22Rv1 (cell line): ENCODE measurements around the gene AMN.

Experiments used
- H3K27ac ChIP-seq: fragments of 450-650 bp; 2 replicates; pipeline ENCODE4 v1.5.1; 2017
- ZFX ChIP-seq: fragments of 450-650 bp; IDR thresholded peaks from 2 replicates; pipeline ENCODE4 v1.6.1; 2017; ENCODE audit warnings: antibody characterized with exemption, borderline replicate concordance
- TF ChIP-seq, protein P1 (sequence below): fragments of 450-650 bp; IDR thresholded peaks from 2 replicates; pipeline ENCODE4 v1.5.1; 2017; ENCODE audit warnings: mild to moderate bottlenecking

Gene AMN

DNA sequence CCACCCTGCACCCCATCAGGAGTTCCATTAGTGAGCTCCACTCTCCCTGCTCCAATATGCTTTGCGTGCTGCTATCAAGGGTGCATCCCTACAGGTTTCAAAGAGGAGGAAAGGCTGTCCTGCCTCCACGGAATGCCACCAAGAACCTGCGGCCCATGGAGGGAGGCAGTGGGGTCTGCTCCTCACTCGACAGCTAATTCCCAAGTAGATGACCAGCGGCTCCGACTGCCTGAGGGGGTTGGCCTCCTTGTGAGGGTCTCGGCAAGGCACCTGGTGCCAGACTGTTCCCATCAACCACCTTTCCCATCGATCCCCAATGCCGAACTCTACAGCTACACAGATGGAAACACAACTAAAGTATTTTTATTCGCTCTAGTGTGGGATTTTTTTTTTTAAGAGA, 36.0 kb downstream of the AMN start:
- no peak overlapping the region for H3K27ac ChIP-seq
- TF ChIP-seq, protein P1, sequence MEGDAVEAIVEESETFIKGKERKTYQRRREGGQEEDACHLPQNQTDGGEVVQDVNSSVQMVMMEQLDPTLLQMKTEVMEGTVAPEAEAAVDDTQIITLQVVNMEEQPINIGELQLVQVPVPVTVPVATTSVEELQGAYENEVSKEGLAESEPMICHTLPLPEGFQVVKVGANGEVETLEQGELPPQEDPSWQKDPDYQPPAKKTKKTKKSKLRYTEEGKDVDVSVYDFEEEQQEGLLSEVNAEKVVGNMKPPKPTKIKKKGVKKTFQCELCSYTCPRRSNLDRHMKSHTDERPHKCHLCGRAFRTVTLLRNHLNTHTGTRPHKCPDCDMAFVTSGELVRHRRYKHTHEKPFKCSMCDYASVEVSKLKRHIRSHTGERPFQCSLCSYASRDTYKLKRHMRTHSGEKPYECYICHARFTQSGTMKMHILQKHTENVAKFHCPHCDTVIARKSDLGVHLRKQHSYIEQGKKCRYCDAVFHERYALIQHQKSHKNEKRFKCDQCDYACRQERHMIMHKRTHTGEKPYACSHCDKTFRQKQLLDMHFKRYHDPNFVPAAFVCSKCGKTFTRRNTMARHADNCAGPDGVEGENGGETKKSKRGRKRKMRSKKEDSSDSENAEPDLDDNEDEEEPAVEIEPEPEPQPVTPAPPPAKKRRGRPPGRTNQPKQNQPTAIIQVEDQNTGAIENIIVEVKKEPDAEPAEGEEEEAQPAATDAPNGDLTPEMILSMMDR, result no peak
- no peak for TF ChIP-seq ZFX

DNA sequence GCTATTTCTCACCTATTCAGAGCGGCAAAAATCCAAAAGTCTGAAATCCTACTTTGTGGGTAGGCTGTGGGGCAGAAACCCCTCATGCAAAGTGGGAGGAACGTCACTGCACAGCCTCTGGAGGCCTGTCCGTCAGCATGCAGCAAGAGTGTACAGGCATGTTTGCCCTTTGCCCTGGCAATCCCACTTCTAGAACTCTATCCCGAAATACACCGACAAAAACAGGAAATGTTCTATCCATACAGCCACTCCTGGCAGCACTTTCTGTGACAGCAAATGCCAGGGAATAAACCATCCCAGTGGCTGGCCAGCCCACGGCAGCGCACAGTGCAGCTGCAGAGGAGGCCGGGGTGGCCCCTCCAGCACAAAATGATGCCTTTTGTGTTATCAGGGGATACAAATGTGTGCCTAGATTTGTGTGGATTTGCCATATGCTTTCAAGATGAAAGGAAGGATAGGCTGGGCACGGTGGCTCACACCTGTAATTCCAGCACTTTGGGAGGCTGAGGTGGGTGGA, 39.7 kb downstream of the AMN start:
- no peak overlapping the region for H3K27ac ChIP-seq
- TF ChIP-seq, protein P1, result no peak
- TF ChIP-seq ZFX, result no peak

DNA sequence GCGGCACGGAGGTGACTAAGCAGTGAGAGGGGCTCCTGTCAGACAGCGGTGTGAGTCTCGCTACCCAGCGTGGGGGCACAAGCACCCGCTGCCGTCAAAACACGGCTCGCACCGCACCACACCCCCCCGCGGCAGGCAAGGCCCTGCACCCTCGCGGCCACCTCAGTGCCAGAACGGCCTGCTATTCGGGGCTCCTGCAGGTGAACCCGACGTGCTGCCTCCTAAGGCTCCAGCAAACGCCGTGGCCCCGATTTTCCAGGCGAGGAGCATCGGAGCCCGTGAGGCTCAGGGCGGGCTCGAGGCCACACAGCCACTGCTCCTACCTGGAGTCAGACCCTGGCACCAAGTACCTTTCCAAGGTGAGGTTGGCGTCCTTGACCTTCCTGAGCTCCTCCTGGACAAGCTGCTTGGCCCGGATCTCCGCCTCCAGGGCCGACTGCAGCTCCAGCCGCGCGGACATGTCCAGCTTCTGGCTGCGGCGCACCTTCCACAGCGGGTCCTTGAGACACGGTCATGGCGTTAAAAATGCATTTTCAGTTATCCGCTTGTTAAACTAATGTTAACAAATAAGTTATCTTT, 41.8 kb downstream of the AMN start:
- TF ChIP-seq, protein P1, result no peak
- no peak for TF ChIP-seq ZFX
- H3K27ac ChIP-seq, result no peak overlapping the region

DNA sequence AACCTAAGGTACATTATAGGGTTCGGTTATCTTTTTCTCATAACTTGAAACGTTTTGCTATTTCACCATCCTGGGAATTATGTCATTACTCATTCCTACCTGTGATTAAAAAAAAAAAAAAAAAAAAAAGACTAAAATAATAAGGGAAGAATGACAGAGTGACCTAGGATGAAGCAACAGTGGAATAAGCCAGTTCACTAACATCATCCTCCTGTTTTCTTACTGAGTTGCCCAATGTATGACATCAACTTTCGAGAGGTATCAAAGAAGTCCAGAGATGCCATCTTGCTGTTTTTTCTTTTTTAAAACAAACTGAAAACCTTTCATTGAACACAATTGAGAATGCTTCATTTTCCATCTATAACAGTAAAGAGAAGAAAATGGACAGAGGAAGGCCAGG, 42.8 kb downstream of the AMN start:
- no peak for TF ChIP-seq ZFX
- TF ChIP-seq, protein P1, result no peak
- no peak overlapping the region for H3K27ac ChIP-seq

DNA sequence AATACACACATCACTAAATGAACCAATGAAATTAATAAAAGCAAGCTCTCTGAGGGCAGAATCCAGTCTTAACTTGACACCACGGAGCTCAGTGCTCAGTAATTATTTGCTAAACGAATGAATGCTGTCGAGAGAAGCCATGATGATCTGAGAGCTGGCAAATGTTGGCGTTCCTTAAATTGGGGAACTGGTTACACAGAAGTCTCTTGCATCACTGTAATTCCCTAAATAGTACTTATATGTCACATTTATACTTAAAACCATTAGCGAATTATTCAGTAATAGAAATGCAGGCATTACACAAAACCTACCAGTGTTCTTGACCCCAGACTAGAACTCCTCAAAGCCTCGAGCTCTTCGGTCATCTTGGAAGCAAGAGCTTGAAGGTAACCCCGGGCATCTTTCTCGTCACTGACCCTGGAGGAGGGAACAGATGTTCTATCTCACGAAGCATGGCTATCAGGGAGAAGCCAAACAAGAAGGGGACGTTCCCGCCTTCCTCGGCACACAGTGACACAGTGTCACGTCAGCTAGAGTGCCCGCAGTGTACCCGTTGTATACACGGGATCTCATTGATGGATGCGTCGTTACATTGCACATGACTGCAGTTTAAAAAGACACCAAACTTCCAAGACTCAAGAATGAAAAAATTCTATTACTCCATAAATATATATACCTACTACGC, 43.6 kb downstream of the AMN start:
- TF ChIP-seq, protein P1, result no peak
- TF ChIP-seq ZFX, result no peak
- H3K27ac ChIP-seq, result no peak overlapping the region

DNA sequence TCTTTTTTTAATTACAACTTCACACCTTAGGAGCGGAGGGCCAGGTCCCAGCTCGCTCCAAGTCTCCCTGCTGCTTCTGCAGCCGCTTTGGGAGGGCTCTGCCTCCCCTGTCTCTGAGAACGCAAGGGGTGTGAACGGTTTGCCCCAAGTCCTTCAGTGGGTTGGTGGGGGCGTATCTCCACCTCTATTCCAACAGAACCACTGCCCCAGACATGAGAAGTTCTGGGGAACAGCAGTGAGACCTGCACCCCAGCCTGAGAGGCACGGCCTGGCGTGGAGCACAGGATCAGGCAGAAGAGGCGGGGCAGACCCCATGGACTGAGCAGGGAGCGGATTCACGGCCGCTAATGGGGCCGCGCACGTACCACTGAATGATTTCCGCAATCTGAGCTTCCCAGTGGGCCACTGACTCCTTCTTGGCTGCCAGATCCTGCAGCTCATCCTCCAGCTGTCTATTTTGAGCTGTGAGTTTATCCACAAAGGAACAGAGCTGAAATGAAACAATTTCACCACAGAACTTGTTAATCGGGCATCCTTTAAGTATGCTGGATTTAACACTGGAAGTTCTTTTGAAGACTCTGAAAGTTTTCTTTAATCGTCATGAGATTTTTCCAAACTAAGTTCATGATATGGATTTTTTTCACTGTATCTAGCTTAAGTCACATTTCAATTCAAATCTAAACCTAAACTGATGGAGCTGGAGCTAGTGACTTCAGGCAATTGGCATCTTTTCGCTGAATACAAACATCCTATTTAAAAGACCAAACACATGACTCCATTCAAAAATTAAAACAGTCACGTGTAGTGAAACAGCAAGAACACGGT, 44.4 kb downstream of the AMN start:
- no peak for TF ChIP-seq ZFX
- TF ChIP-seq, protein P1, result no peak
- H3K27ac ChIP-seq, result no peak overlapping the region

DNA sequence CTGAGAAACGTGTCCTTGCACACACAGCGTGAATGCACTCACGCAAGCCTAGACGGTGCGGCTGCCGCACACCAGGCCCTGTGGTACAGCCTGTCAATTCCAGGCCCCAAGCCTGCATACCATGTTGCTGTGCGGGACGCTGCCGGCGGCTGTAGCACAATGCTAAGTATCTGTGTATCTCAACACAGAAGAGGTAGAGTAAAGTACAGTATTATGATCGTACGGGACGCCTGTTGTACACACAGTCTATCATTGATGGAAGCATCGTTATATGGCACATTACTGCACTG, 45.0 kb downstream of the AMN start:
- no peak for TF ChIP-seq ZFX
- TF ChIP-seq, protein P1, result no peak
- H3K27ac ChIP-seq, result no peak overlapping the region
